ENCODE data around the gene FUS. TPM values are rescaled to one million over a fixed set of nuclear protein-coding genes. Genes with fewer than 3 reads are reported as not detected.

The FUS gene
- total RNA-seq, 1 experiment from 2014 or later = 522 TPM

DNA sequence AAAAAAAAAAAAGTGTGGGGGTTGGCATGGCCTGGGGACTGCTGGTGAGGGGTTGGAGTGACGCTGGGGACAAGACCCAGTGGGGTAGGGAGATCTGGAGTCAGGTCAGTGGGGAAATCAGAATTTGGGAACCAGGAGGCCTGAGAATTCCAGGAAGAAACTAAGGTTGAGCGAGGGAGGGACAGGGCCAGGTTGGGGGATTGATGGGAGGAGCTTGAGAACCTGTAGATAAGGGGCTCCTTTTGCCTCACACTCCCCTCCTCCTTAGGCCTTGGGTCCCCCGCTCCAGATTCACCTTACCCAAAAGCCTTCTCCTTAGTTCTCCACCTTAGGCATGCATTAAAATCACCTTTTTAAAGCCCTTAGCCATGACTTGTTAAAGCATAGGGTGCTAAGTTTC, 45.3 kb downstream of the FUS start:
- POLR2A ChIA-PET = no interaction called here
- H2AFZ ChIP-seq (ENCODE audit: low read depth, low read length, poor library complexity, severe bottlenecking) = no peak overlapping the region
- no peak for ATAC-seq
- no peaks in the 10 kb centered on the region for H3K79me2 ChIP-seq (ENCODE audit: insufficient read depth, low read length)
- intact Hi-C loops (cut with micrococcal nuclease) = no loop called here
- no peaks in the 10 kb centered on the region for H3K9me3 ChIP-seq (ENCODE audit: control insufficient read depth in 1 of 2, insufficient read depth in 1 of 2, low read depth in 1 of 2, low read length in 2 of 2)
- no peak overlapping the region for H3K4me3 ChIP-seq (replicated peaks in 1 of 2; ENCODE audit: low read depth in 1 of 2, low read length in 2 of 2)
- DNase-seq (ENCODE audit: low read depth, low spot score) = no peak
- BruUV-seq (replicated peaks) = no TSS peak
- no peaks in the 10 kb centered on the region for H3K27me3 ChIP-seq (ENCODE audit: insufficient read depth, low read length)
- H3K9ac ChIP-seq (ENCODE audit: low read length) = no peak overlapping the region
- RAD21 ChIA-PET (ENCODE audit: low non-redundant PET in 1 of 2, low total read pairs in 2 of 2, uncharacterized antibody in 2 of 2, unreplicated experiment in 2 of 2) = no interaction called here
- CTCF ChIA-PET = no interaction called here
- H3K9me2 ChIP-seq (ENCODE audit: insufficient read depth) = no peaks in the 10 kb centered on the region
- H3K4me1 ChIP-seq (ENCODE audit: control insufficient read depth in 1 of 2, insufficient read depth in 2 of 2, low read length in 2 of 2) = no peaks in the 10 kb centered on the region
- H4K20me1 ChIP-seq (ENCODE audit: insufficient read depth) = no peaks in the 10 kb centered on the region
- TF ChIP-seq SRF (IDR thresholded peaks at IDR 0.05; ENCODE audit: low read depth) (no peak), CEBPB (IDR thresholded peaks at IDR 0.05; ENCODE audit: low read depth) (no peak)
- TF ChIP-seq, protein P1, sequence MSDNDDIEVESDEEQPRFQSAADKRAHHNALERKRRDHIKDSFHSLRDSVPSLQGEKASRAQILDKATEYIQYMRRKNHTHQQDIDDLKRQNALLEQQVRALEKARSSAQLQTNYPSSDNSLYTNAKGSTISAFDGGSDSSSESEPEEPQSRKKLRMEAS (IDR thresholded peaks at IDR 0.05) = no peak
- TF ChIP-seq, protein P2, sequence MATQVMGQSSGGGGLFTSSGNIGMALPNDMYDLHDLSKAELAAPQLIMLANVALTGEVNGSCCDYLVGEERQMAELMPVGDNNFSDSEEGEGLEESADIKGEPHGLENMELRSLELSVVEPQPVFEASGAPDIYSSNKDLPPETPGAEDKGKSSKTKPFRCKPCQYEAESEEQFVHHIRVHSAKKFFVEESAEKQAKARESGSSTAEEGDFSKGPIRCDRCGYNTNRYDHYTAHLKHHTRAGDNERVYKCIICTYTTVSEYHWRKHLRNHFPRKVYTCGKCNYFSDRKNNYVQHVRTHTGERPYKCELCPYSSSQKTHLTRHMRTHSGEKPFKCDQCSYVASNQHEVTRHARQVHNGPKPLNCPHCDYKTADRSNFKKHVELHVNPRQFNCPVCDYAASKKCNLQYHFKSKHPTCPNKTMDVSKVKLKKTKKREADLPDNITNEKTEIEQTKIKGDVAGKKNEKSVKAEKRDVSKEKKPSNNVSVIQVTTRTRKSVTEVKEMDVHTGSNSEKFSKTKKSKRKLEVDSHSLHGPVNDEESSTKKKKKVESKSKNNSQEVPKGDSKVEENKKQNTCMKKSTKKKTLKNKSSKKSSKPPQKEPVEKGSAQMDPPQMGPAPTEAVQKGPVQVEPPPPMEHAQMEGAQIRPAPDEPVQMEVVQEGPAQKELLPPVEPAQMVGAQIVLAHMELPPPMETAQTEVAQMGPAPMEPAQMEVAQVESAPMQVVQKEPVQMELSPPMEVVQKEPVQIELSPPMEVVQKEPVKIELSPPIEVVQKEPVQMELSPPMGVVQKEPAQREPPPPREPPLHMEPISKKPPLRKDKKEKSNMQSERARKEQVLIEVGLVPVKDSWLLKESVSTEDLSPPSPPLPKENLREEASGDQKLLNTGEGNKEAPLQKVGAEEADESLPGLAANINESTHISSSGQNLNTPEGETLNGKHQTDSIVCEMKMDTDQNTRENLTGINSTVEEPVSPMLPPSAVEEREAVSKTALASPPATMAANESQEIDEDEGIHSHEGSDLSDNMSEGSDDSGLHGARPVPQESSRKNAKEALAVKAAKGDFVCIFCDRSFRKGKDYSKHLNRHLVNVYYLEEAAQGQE (IDR thresholded peaks at IDR 0.05; ENCODE audit: low read depth) = no peak
- no peaks in the 10 kb centered on the region for H3K36me3 ChIP-seq (ENCODE audit: control insufficient read depth in 1 of 2, insufficient read depth in 2 of 2, low read length in 2 of 2)
- H3K27ac ChIP-seq (ENCODE audit: low read depth, low read length) = no peak overlapping the region
- no peak overlapping the region for H3K4me2 ChIP-seq (ENCODE audit: low read length)

GRCh38 chr16:31228206-31228605, 48.3 kb downstream of the FUS start:
- H3K27ac ChIP-seq (ENCODE audit: low read depth, low read length) = no peak overlapping the region
- H4K20me1 ChIP-seq (ENCODE audit: insufficient read depth) = no peaks in the 10 kb centered on the region
- no peaks in the 10 kb centered on the region for H3K27me3 ChIP-seq (ENCODE audit: insufficient read depth, low read length)
- no peak overlapping the region for H3K4me3 ChIP-seq (replicated peaks in 1 of 2; ENCODE audit: low read depth in 1 of 2, low read length in 2 of 2)
- DNase-seq (ENCODE audit: low read depth, low spot score) (no peak), ATAC-seq (no peak)
- H3K4me2 ChIP-seq (ENCODE audit: low read length) = no peak overlapping the region
- no TSS peak for BruUV-seq (replicated peaks)
- no peaks in the 10 kb centered on the region for H3K9me3 ChIP-seq (ENCODE audit: control insufficient read depth in 1 of 2, insufficient read depth in 1 of 2, low read depth in 1 of 2, low read length in 2 of 2)
- H2AFZ ChIP-seq (ENCODE audit: low read depth, low read length, poor library complexity, severe bottlenecking) = no peak overlapping the region
- H3K9ac ChIP-seq (ENCODE audit: low read length) = no peak overlapping the region
- POLR2A ChIA-PET = interaction anchor here (0.7 to 1.0 kb wide), 2 partner anchors 15 to 104 kb away, joined by 3 to 4 read pairs; partner anchors contain the start of gene TRIM72
- intact Hi-C loops (cut with micrococcal nuclease) = no loop called here
- no peaks in the 10 kb centered on the region for H3K36me3 ChIP-seq (ENCODE audit: control insufficient read depth in 1 of 2, insufficient read depth in 2 of 2, low read length in 2 of 2)
- no peaks in the 10 kb centered on the region for H3K4me1 ChIP-seq (ENCODE audit: control insufficient read depth in 1 of 2, insufficient read depth in 2 of 2, low read length in 2 of 2)
- RAD21 ChIA-PET (ENCODE audit: low non-redundant PET in 1 of 2, low total read pairs in 2 of 2, uncharacterized antibody in 2 of 2, unreplicated experiment in 2 of 2) = no interaction called here
- CTCF ChIA-PET = no interaction called here
- H3K9me2 ChIP-seq (ENCODE audit: insufficient read depth) = no peaks in the 10 kb centered on the region
- H3K79me2 ChIP-seq (ENCODE audit: insufficient read depth, low read length) = no peaks in the 10 kb centered on the region
- no peak for TF ChIP-seq SP1 (IDR thresholded peaks at IDR 0.05; ENCODE audit: low read depth)
- no peak for TF ChIP-seq CBX3 (IDR thresholded peaks at IDR 0.05; ENCODE audit: low read depth)
- TF ChIP-seq ZFX (IDR thresholded peaks at IDR 0.05) = no peak
- TF ChIP-seq, protein P1 (IDR thresholded peaks at IDR 0.05) = no peak
- TF ChIP-seq, protein P3, sequence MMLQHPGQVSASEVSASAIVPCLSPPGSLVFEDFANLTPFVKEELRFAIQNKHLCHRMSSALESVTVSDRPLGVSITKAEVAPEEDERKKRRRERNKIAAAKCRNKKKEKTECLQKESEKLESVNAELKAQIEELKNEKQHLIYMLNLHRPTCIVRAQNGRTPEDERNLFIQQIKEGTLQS (IDR thresholded peaks at IDR 0.05) = no peak
- no peak for TF ChIP-seq EGR1 (IDR thresholded peaks at IDR 0.05; ENCODE audit: low read depth)
- TF ChIP-seq CTCF (IDR thresholded peaks at IDR 0.05 in 2 of 3, conservative IDR thresholded peaks at IDR 0.05 in 1 of 3; ENCODE audit: borderline replicate concordance in 1 of 3, insufficient read depth in 1 of 3, low read depth in 2 of 3, low read length in 2 of 3) = no peak
- TF ChIP-seq, protein P2 (IDR thresholded peaks at IDR 0.05; ENCODE audit: low read depth) = no peak
- TF ChIP-seq SIN3A (IDR thresholded peaks at IDR 0.05; ENCODE audit: low read depth) = no peak
